OCI-LY3 (cell line): ENCODE data around the gene SLC35G2.

Experiments used
- CTCF ChIP-seq: fragments of 200-600, 300-600 bp; sonication (generic); IDR thresholded peaks from 2 replicates; pipeline ENCODE4 v1.5.1; 2014; ENCODE audit warnings: antibody characterized with exemption, low read length, low read depth
- EZH2phosphoT487 ChIP-seq: fragments of 200-600 bp; shearing (Covaris generic); IDR thresholded peaks from 2 replicates; pipeline ENCODE4 v1.6.1; 2018; ENCODE audit warnings: antibody characterized with exemption, mixed run types, low read depth

- TF ChIP-seq CTCF = no peak
- no peak for TF ChIP-seq EZH2phosphoT487
Measured at GRCh38 chr3:136840252-136840651, 21.3 kb downstream of the SLC35G2 start.
